D721Med (cell line): Measurements from ENCODE around the gene CCDC38.

ENCODE experiments used
- DNase-seq: peaks from one replicate; pipeline ENCODE4 v3.0.0; 2011; ENCODE audit warnings: low spot score; ENCODE audit not compliant: insufficient read length
- FAIRE-seq: peaks from 2 replicates; lab custom pipeline; 2011; peaks lifted over from hg19 to GRCh38; lab: Jason Lieb, UNC
- CTCF ChIP-seq: IDR thresholded peaks from 2 replicates; pipeline ENCODE4 v1.5.1; 2012; ENCODE audit warnings: mild to moderate bottlenecking, control low read depth; ENCODE audit not compliant: insufficient read depth; ENCODE audit errors: missing control alignments

CCDC38 gene

GRCh38 chr12:95962222-95962621 is 19.8 kb upstream of the CCDC38 start:
- TF ChIP-seq CTCF: no peak
- DNase-seq (no peak), FAIRE-seq (no peak)

GRCh38 chr12:95960241-95960640 is 17.8 kb upstream of the CCDC38 start:
- TF ChIP-seq CTCF: no peak
- DNase-seq (no peak), FAIRE-seq (no peak)

GRCh38 chr12:95959107-95959506 is 16.7 kb upstream of the CCDC38 start:
- no peak for TF ChIP-seq CTCF
- FAIRE-seq (no peak), DNase-seq (no peak)

- FAIRE-seq: no peak
- TF ChIP-seq CTCF: no peak
- no peak for DNase-seq
Observed at GRCh38 chr12:95956557-95957145, 14.2 kb upstream of the CCDC38 start.

- no peak for FAIRE-seq
- no peak for TF ChIP-seq CTCF
- DNase-seq: no peak
Observed at GRCh38 chr12:95955549-95956159, 13.2 kb upstream of the CCDC38 start.

- no peak for TF ChIP-seq CTCF
- FAIRE-seq (no peak), DNase-seq (no peak)
Observed at GRCh38 chr12:95953000-95953399, 10.6 kb upstream of the CCDC38 start.

- FAIRE-seq: no peak
- TF ChIP-seq CTCF: no peak
- DNase-seq: no peak
Observed at GRCh38 chr12:95951515-95951914, 9.1 kb upstream of the CCDC38 start.
